T-cell (primary cell): ENCODE measurements around the gene HSPA1B. TPM values are rescaled to one million over a fixed set of nuclear protein-coding genes. Genes with fewer than 3 reads are reported as not detected.
A peak's percentile ranks its signal among the peaks of the same experiment; 100 is the strongest.
"Not testable (repeated sequence)": the region's sequence is repeated elsewhere in the genome, so short reads cannot be mapped to it uniquely, and the experiment has no call there.

Source experiments
- ATAC-seq, 4 experiments: fragments of 200-7000 bp in 3 of 4; fragments of 150-1000 bp in 1 of 4; cut with Tn5 transposase; replicated peaks in 1 of 4; 1 replicate in 3 of 4; 2 replicates in 1 of 4; pipeline ENCODE4 v1.10.0; 2021; ENCODE audit warnings: moderate library complexity in 3 of 4, mild to moderate bottlenecking in 2 of 4, moderate number of reproducible peaks in 1 of 4
- CTCF ChIA-PET, 2 donors: fragments of 300-600 bp; sonication (Branson Sonifier 250); formaldehyde crosslinking; loops; one replicate each; lab custom pipeline; 2022; ENCODE audit warnings: antibody characterized with exemption in 2 of 2; lab: Charles Lee
- POLR2A ChIA-PET, 2 donors: fragments of 300-600 bp; sonication (Branson Sonifier 250); formaldehyde crosslinking; loops; one replicate each; lab custom pipeline; 2022; ENCODE audit warnings: antibody characterized with exemption in 2 of 2; lab: Charles Lee
- DNase-seq, 35 experiments: peaks; one replicate each; pipeline versions ENCODE4 v3.0.0 to v3.0.0-alpha.2; 2013 to 2023
- H3K27ac ChIP-seq: one replicate; pipeline ENCODE4 v1.5.1; 2013; ENCODE audit warnings: low read length
- H3K27me3 ChIP-seq, 2 experiments: replicated peaks in 1 of 2; 1 replicate in 1 of 2; 2 replicates in 1 of 2; pipeline versions ENCODE4 v1.6.1 to v1.7.0; 2013; ENCODE audit warnings: low read length in 1 of 2, mixed read lengths in 1 of 2; ENCODE audit not compliant: control insufficient read depth in 2 of 2, insufficient read depth in 2 of 2; ENCODE audit errors: extremely low read depth in 1 of 2
- H3K36me3 ChIP-seq, 2 donors: 1 replicate in 1 of 2; 2 replicates in 1 of 2; pipeline versions ENCODE4 v1.6.1 to v1.7.0; 2013; ENCODE audit warnings: low read length in 1 of 2; ENCODE audit not compliant: control insufficient read depth in 2 of 2, insufficient read depth in 1 of 2; ENCODE audit errors: extremely low read depth in 1 of 2
- H3K4me1 ChIP-seq, 2 experiments: 1 replicate in 1 of 2; 2 replicates in 1 of 2; pipeline versions ENCODE4 v1.6.1 to v1.7.0; 2013; ENCODE audit warnings: low read length in 2 of 2, mixed read lengths in 1 of 2; ENCODE audit not compliant: insufficient read depth in 2 of 2, control insufficient read depth in 1 of 2; ENCODE audit errors: extremely low read depth in 1 of 2
- H3K4me3 ChIP-seq, 2 donors: 1 replicate in 1 of 2; 2 replicates in 1 of 2; pipeline versions ENCODE4 v1.5.1 to v1.7.0; 2013; ENCODE audit warnings: mild to moderate bottlenecking in 2 of 2, low read length in 1 of 2, moderate library complexity in 1 of 2; ENCODE audit not compliant: control insufficient read depth in 1 of 2; ENCODE audit errors: extremely low read depth in 1 of 2
- H3K9me3 ChIP-seq: 2 replicates; pipeline ENCODE4 v1.7.0; 2013
- H3K27ac Mint-ChIP-seq, 2 donors: one replicate each; pipeline ENCODE4 v1.8.0; 2020 to 2021; ENCODE audit warnings: mild to moderate bottlenecking in 2 of 2, mixed read lengths in 2 of 2
- H3K27me3 Mint-ChIP-seq, 2 donors: one replicate each; pipeline ENCODE4 v1.8.0; 2021 to 2022; ENCODE audit warnings: mixed read lengths in 2 of 2
- H3K36me3 Mint-ChIP-seq: one replicate; pipeline ENCODE4 v1.8.0; 2021; ENCODE audit warnings: mixed read lengths
- H3K4me1 Mint-ChIP-seq, 3 donors: one replicate each; pipeline ENCODE4 v1.8.0; 2020 to 2022; ENCODE audit warnings: mixed read lengths in 3 of 3, mild to moderate bottlenecking in 1 of 3
- H3K4me3 Mint-ChIP-seq, 3 donors: one replicate each; pipeline ENCODE4 v1.8.0; 2020 to 2022; ENCODE audit warnings: mild to moderate bottlenecking in 3 of 3, mixed read lengths in 3 of 3, moderate library complexity in 3 of 3
- H3K9me3 Mint-ChIP-seq, 3 donors: one replicate each; pipeline ENCODE4 v1.8.0; 2020 to 2022; ENCODE audit warnings: mixed read lengths in 3 of 3
- WGBS: methylation state at CpG from one replicate; pipeline ENCODE4 v1.1.5; 2013; ENCODE audit warnings: missing lambda C conversion rate; ENCODE audit not compliant: insufficient coverage; 5-methylcytosine and 5-hydroxymethylcytosine counted together
- total RNA-seq, 35 experiments: library from RNA in 6 of 35; stranded (reverse) in 6 of 35; fragments of 120-200 nt in 1 of 35; gene quantifications; one replicate each; pipeline versions ENCODE4 v1.2.1 to v1.2.4 and lab custom pipeline; 2013 to 2026

Gene HSPA1B
- total RNA-seq, 5 donors from 2014 or later (not counting 1 experiment from before 2014, with no cell fraction given) = 6.3 to 105 (median 67.9) TPM

- H3K27ac ChIP-seq, H3K27me3 Mint-ChIP-seq, H3K36me3 ChIP-seq, ATAC-seq, H3K27ac Mint-ChIP-seq, H3K4me3 ChIP-seq, H3K36me3 Mint-ChIP-seq, POLR2A ChIA-PET, CTCF ChIA-PET, DNase-seq, H3K9me3 ChIP-seq, H3K9me3 Mint-ChIP-seq, H3K4me3 Mint-ChIP-seq: not testable (repeated sequence)
- Histone ChIP-seq H3K4me1 (peaks cover 3 to 15% of the 10 kb centered on the region in 2 experiments), H3K27me3 (peaks cover 0 to 18% of the 10 kb centered on the region in 2 experiments)
- no CpG with 5 or more reads among the region's 1 CpG for WGBS
- H3K4me1 Mint-ChIP-seq = peaks cover 9 to 11% (median 9%) of the 10 kb centered on the region in 3 donors
Observed at GRCh38 chr6:31868658-31868971, 41.1 kb downstream of the HSPA1B start.

GRCh38 chr6:31869343-31869742, 41.8 kb downstream of the HSPA1B start:
- ATAC-seq (no peak), DNase-seq (no peak)
- CTCF ChIA-PET = interaction anchor here in 1 of 2 donors (0.7 kb wide), 1 partner anchor 31 kb away, joined by 5 read pairs; no protein-coding TSS in a partner anchor
- H3K4me1 Mint-ChIP-seq = peaks cover 1 to 7% (median 4%) of the 10 kb centered on the region in 3 donors
- H3K36me3 Mint-ChIP-seq = no peaks in the 10 kb centered on the region
- Histone ChIP-seq H3K9me3 (no peaks in the 10 kb centered on the region), H3K4me1 (peaks cover 0 to 8% of the 10 kb centered on the region in 2 experiments), H3K27ac (no peak overlapping the region), H3K4me3 (no peak overlapping the region), H3K36me3 (no peaks in the 10 kb centered on the region), H3K27me3 (peaks cover 0 to 18% of the 10 kb centered on the region in 2 experiments)
- no peaks in the 10 kb centered on the region for H3K27me3 Mint-ChIP-seq
- no peak overlapping the region for H3K27ac Mint-ChIP-seq
- no peaks in the 10 kb centered on the region for H3K9me3 Mint-ChIP-seq
- H3K4me3 Mint-ChIP-seq = no peak overlapping the region
- 60% methylated on average over 2 of the region's 8 CpGs for WGBS
- POLR2A ChIA-PET = no interaction called here

- H3K9me3 Mint-ChIP-seq = no peaks in the 10 kb centered on the region
- H3K4me3 ChIP-seq = no peak overlapping the region
- no peaks in the 10 kb centered on the region for H3K27me3 Mint-ChIP-seq
- DNase-seq (no peak), ATAC-seq (no peak)
- H3K36me3 ChIP-seq = no peaks in the 10 kb centered on the region
- ChIA-PET CTCF (no interaction called here), POLR2A (no interaction called here)
- no peaks in the 10 kb centered on the region for H3K36me3 Mint-ChIP-seq
- WGBS = 89% methylated on average over 15 of the region's 16 CpGs
- H3K4me1 ChIP-seq = peaks cover 0 to 5% of the 10 kb centered on the region in 2 experiments
- H3K27ac ChIP-seq = no peak overlapping the region
- peaks cover 0 to 15% of the 10 kb centered on the region in 2 experiments for H3K27me3 ChIP-seq
- no peak overlapping the region for H3K4me3 Mint-ChIP-seq
- H3K9me3 ChIP-seq = no peaks in the 10 kb centered on the region
- H3K4me1 Mint-ChIP-seq = peaks cover 0 to 5% (median 2%) of the 10 kb centered on the region in 3 donors
- no peak overlapping the region for H3K27ac Mint-ChIP-seq
Observed at GRCh38 chr6:31870385-31870921, 42.9 kb downstream of the HSPA1B start.

- WGBS = 71% methylated on average over 7 of the region's 9 CpGs
- ChIA-PET CTCF (no interaction called here), POLR2A (no interaction called here)
- H3K9me3 Mint-ChIP-seq = no peaks in the 10 kb centered on the region
- H3K4me3 Mint-ChIP-seq = no peak overlapping the region
- peaks cover 0 to 5% of the 10 kb centered on the region in 2 experiments for H3K4me1 ChIP-seq
- H3K27me3 ChIP-seq = peaks cover 0 to 10% of the 10 kb centered on the region in 2 experiments
- no peak overlapping the region for H3K27ac Mint-ChIP-seq
- peaks cover 0 to 5% (median 2%) of the 10 kb centered on the region in 3 donors for H3K4me1 Mint-ChIP-seq
- H3K27me3 Mint-ChIP-seq = no peaks in the 10 kb centered on the region
- ATAC-seq (no peak), DNase-seq (no peak)
- H3K4me3 ChIP-seq = no peak overlapping the region
- no peak overlapping the region for H3K27ac ChIP-seq
- no peaks in the 10 kb centered on the region for H3K36me3 Mint-ChIP-seq
- no peaks in the 10 kb centered on the region for H3K36me3 ChIP-seq
- H3K9me3 ChIP-seq = no peaks in the 10 kb centered on the region
Observed at GRCh38 chr6:31871046-31871659, 43.6 kb downstream of the HSPA1B start.

GRCh38 chr6:31874084-31874670, 46.6 kb downstream of the HSPA1B start:
- Histone ChIP-seq H3K4me3 (no peak overlapping the region), H3K4me1 (peaks cover 0 to 5% of the 10 kb centered on the region in 2 experiments), H3K27ac (no peak overlapping the region), H3K36me3 (no peaks in the 10 kb centered on the region), H3K27me3 (peaks cover 0 to 9% of the 10 kb centered on the region in 2 experiments), H3K9me3 (no peaks in the 10 kb centered on the region)
- peaks cover 0 to 5% (median 2%) of the 10 kb centered on the region in 3 donors for H3K4me1 Mint-ChIP-seq
- H3K36me3 Mint-ChIP-seq = no peaks in the 10 kb centered on the region
- ChIA-PET CTCF (interaction anchor here in 1 of 2 donors (0.6 kb wide), 1 partner anchor 292 kb away, joined by 3 read pairs; the partner anchor contains the start of gene LTB), POLR2A (interaction anchor here in 1 of 2 donors (0.6 kb wide), 1 partner anchor 26 kb away, joined by 8 read pairs; no protein-coding TSS in a partner anchor)
- no peak for DNase-seq
- no peak overlapping the region for H3K4me3 Mint-ChIP-seq
- peak overlapping the region in 1 of 2 donors; percentile 80 for H3K27ac Mint-ChIP-seq
- no CpG with 5 or more reads among the region's 4 CpGs for WGBS
- no peaks in the 10 kb centered on the region for H3K9me3 Mint-ChIP-seq
- H3K27me3 Mint-ChIP-seq = no peaks in the 10 kb centered on the region
- ATAC-seq = no peak

- H3K9me3 Mint-ChIP-seq = no peaks in the 10 kb centered on the region
- H3K4me1 Mint-ChIP-seq = peaks cover 0 to 5% (median 2%) of the 10 kb centered on the region in 3 donors
- peak overlapping the region in 1 of 2 donors; percentile 25 for H3K27ac Mint-ChIP-seq
- Histone ChIP-seq H3K4me3 (no peak overlapping the region), H3K4me1 (peaks cover 0 to 5% of the 10 kb centered on the region in 2 experiments), H3K9me3 (no peaks in the 10 kb centered on the region), H3K27ac (no peak overlapping the region), H3K27me3 (peaks cover 0 to 5% of the 10 kb centered on the region in 2 experiments), H3K36me3 (peaks cover 3 to 5% of the 10 kb centered on the region in 2 donors)
- H3K27me3 Mint-ChIP-seq = no peaks in the 10 kb centered on the region
- H3K4me3 Mint-ChIP-seq = no peak overlapping the region
- ChIA-PET POLR2A (interaction anchor here in 1 of 2 donors (0.6 kb wide), 1 partner anchor 26 kb away, joined by 8 read pairs; no protein-coding TSS in a partner anchor), CTCF (interaction anchor here (0.5 to 0.6 kb wide), 2 partner anchors 279 to 292 kb away, joined by 3 read pairs; partner anchors contain the start of gene LTB (in 1 of the 2))
- no peak for DNase-seq
- ATAC-seq = no peak
- 41% methylated on average over 2 of the region's 5 CpGs for WGBS
- H3K36me3 Mint-ChIP-seq = peaks cover 7% of the 10 kb centered on the region
Observed at GRCh38 chr6:31874836-31875572, 47.5 kb downstream of the HSPA1B start.
